A549 (cell line): Measurements from ENCODE around the gene ESPNL. TPM values are rescaled to one million over a fixed set of nuclear protein-coding genes. Genes with fewer than 3 reads are reported as not detected.

Experiments used
- ATAC-seq, 2 experiments: fragments of 200-7000 bp in 1 of 2; fragments of >200 bp in 1 of 2; cut with Nextera tagmentation in 1 of 2; cut with Tn5 transposase in 1 of 2; 3 replicates each; pipeline versions ENCODE4 v1.8.0 to v1.9.1; 2018 to 2020; ENCODE audit warnings: mild to moderate bottlenecking in 1 of 2, moderate library complexity in 1 of 2
- CTCF ChIA-PET: fragments of 300-600 bp; sonication (Branson Sonifier 250); formaldehyde crosslinking; extraction: SDS; loops from one replicate; lab custom pipeline; 2021; ENCODE audit warnings: antibody characterized with exemption, inconsistent platforms; lab: Yijun Ruan, JAX
- POLR2A ChIA-PET: fragments of 350-600 bp; formaldehyde crosslinking; extraction: SDS; loops from one replicate; lab custom pipeline; 2021; ENCODE audit warnings: antibody characterized with exemption, inconsistent platforms; lab: Yijun Ruan, JAX
- DNase-seq, 2 experiments: peaks; one replicate each; pipeline versions ENCODE4 v3.0.0 to v3.0.0-alpha.2; 2011 to 2016; ENCODE audit warnings: low read depth in 1 of 2, low spot score in 1 of 2
- FAIRE-seq: peaks from 2 replicates; lab custom pipeline; 2011; peaks lifted over from hg19 to GRCh38; lab: Jason Lieb, UNC
- H3K27ac ChIP-seq, 2 experiments: fragments of >200 bp; sonication (Bioruptor Twin); formaldehyde crosslinking; 3 replicates each; pipeline ENCODE4 v1.5.1; 2016 to 2017
- H3K4me1 ChIP-seq: fragments of >200 bp; sonication (Bioruptor Twin); formaldehyde crosslinking; 3 replicates; pipeline ENCODE4 v1.6.1; 2016
- H3K4me2 ChIP-seq: fragments of >200 bp; sonication (Bioruptor Twin); formaldehyde crosslinking; 3 replicates; pipeline ENCODE4 v1.6.1; 2016
- H3K4me3 ChIP-seq: fragments of >200 bp; sonication (Bioruptor Twin); formaldehyde crosslinking; 3 replicates; pipeline ENCODE4 v1.5.1; 2016
- H3K9me3 ChIP-seq: fragments of >200 bp; sonication (Bioruptor Twin); formaldehyde crosslinking; 3 replicates; pipeline ENCODE4 v1.6.1; 2016
- BHLHE40 ChIP-seq: IDR thresholded peaks from 2 replicates; pipeline ENCODE4 v1.6.1; 2012; ENCODE audit warnings: low read depth, low read length, inconsistent platforms
- CHD2 ChIP-seq: fragments of 150-350 bp; IDR thresholded peaks from 2 replicates; pipeline ENCODE4 v1.6.1; 2014; ENCODE audit warnings: low read length; ENCODE audit not compliant: partially characterized antibody
- CHD4 ChIP-seq: fragments of 200-600 bp; sonication (generic); IDR thresholded peaks from 2 replicates; pipeline ENCODE4 v1.6.1; 2016; ENCODE audit warnings: antibody characterized with exemption, mild to moderate bottlenecking, borderline replicate concordance
- EHF ChIP-seq: fragments of 250-450 bp; sonication (Bioruptor Pico); IDR thresholded peaks from 2 replicates; pipeline ENCODE4 v1.5.0; 2020; ENCODE audit warnings: mild to moderate bottlenecking
- EP300 ChIP-seq, 2 experiments: fragments of >200 bp; sonication (Bioruptor Twin); formaldehyde crosslinking; IDR thresholded peaks; 2 replicates in 1 of 2; 3 replicates in 1 of 2; pipeline ENCODE4 v1.6.1; 2016 to 2017
- FOSB ChIP-seq: fragments of 250-450 bp; sonication (Bioruptor Pico); IDR thresholded peaks from 2 replicates; pipeline ENCODE4 v1.5.0; 2020; ENCODE audit warnings: mild to moderate bottlenecking, moderate library complexity
- FOSL2 ChIP-seq, 2 experiments: fragments of 450-650 bp in 1 of 2; fragments of >200 bp in 1 of 2; sonication (Bioruptor Twin) in 1 of 2; formaldehyde crosslinking; IDR thresholded peaks; 2 replicates each; pipeline versions ENCODE4 v1.5.0 to v1.6.1; 2016 to 2020; ENCODE audit warnings: mild to moderate bottlenecking in 1 of 2, moderate library complexity in 1 of 2
- HES2 ChIP-seq: fragments of >200 bp; sonication (Bioruptor Twin); formaldehyde crosslinking; IDR thresholded peaks from 2 replicates; pipeline ENCODE4 v1.6.1; 2016
- HOXB13 ChIP-seq: fragments of 250-450 bp; sonication (Bioruptor Pico); IDR thresholded peaks from 2 replicates; pipeline ENCODE4 v1.5.0; 2020; ENCODE audit warnings: low read depth, mild to moderate bottlenecking, moderate library complexity
- HOXB5 ChIP-seq: fragments of 250-450 bp; sonication (Bioruptor Pico); IDR thresholded peaks from 2 replicates; pipeline ENCODE4 v1.5.0; 2020; ENCODE audit warnings: mild to moderate bottlenecking, moderate library complexity
- JUNB ChIP-seq: fragments of >200 bp; sonication (Bioruptor Twin); formaldehyde crosslinking; IDR thresholded peaks from 2 replicates; pipeline ENCODE4 v1.6.1; 2016
- KDM5A ChIP-seq: fragments of 200-600 bp; sonication (generic); IDR thresholded peaks from 2 replicates; pipeline ENCODE4 v1.6.1; 2016; ENCODE audit warnings: antibody characterized with exemption, mild to moderate bottlenecking
- MAFK ChIP-seq: fragments of 450-650 bp; IDR thresholded peaks from 2 replicates; pipeline ENCODE4 v1.6.1; 2014; ENCODE audit not compliant: partially characterized antibody
- MYC ChIP-seq: IDR thresholded peaks from 2 replicates; pipeline ENCODE4 v1.6.1; 2012; ENCODE audit warnings: mild to moderate bottlenecking, inconsistent platforms, low read length, improper control_type of control experiment, borderline replicate concordance
- NFE2L2 ChIP-seq: fragments of 150-350 bp; conservative IDR thresholded peaks from 2 replicates; pipeline ENCODE4 v1.6.1; 2014; ENCODE audit warnings: low read length
- NPAS2 ChIP-seq: fragments of 250-450 bp; sonication (Bioruptor Pico); IDR thresholded peaks from 2 replicates; pipeline ENCODE4 v1.8.0; 2022; ENCODE audit warnings: mild to moderate bottlenecking, moderate library complexity, borderline replicate concordance
- NR3C1 ChIP-seq: fragments of >200 bp; sonication (Bioruptor Twin); formaldehyde crosslinking; IDR thresholded peaks from 3 replicates; pipeline ENCODE4 v1.6.1; 2017
- RARB ChIP-seq: fragments of 250-450 bp; sonication (Bioruptor Pico); IDR thresholded peaks from 2 replicates; pipeline ENCODE4 v1.8.0; 2021; ENCODE audit warnings: mild to moderate bottlenecking, moderate library complexity
- TP53 ChIP-seq: fragments of 250-450 bp; sonication (Bioruptor Pico); IDR thresholded peaks from 2 replicates; pipeline ENCODE4 v1.5.0; 2021; ENCODE audit warnings: mild to moderate bottlenecking, moderate library complexity
- ZC3H11A ChIP-seq: fragments of 450-650 bp; IDR thresholded peaks from 2 replicates; pipeline ENCODE4 v1.6.1; 2014; ENCODE audit warnings: antibody characterized with exemption, mild to moderate bottlenecking
- ZFP36 ChIP-seq: fragments of 450-650 bp; IDR thresholded peaks from 2 replicates; pipeline ENCODE4 v1.6.1; 2014; ENCODE audit warnings: borderline replicate concordance; ENCODE audit not compliant: partially characterized antibody
- ZSCAN20 ChIP-seq: fragments of 250-450 bp; sonication (Bioruptor Pico); IDR thresholded peaks from 2 replicates; pipeline ENCODE4 v1.8.0; 2022; ENCODE audit warnings: mild to moderate bottlenecking, moderate library complexity
- WGBS: methylation state at CpG from one replicate; pipeline ENCODE4 v1.1.6; 2017; ENCODE audit errors: missing lambda C conversion rate; 5-methylcytosine and 5-hydroxymethylcytosine counted together
- polyA plus RNA-seq, 4 experiments: library from polyadenylated mRNA; depleted of rRNA in 3 of 4; stranded (reverse); fragments of >200 nt; fragmentation: RNase III in 1 of 4; extraction: RNeasy Plus Mini Kit Qiagen cat#74134 plus additional on column Dnase treatment in 1 of 4; gene quantifications; 2 replicates in 3 of 4; 3 replicates in 1 of 4; pipeline ENCODE4 v1.2.3, GENCODE V29; 2011 to 2017
- TF ChIP-seq, protein P1 (sequence below): IDR thresholded peaks from 2 replicates; pipeline ENCODE4 v1.6.1; 2012
- TF ChIP-seq, protein P2 (sequence below): fragments of 150-350 bp; IDR thresholded peaks from 2 replicates; pipeline ENCODE4 v1.6.1; 2014; ENCODE audit warnings: low read depth, mild to moderate bottlenecking, low read length

Gene ESPNL
- polyA plus RNA-seq, 2 of the 4 experiments (the other 2 are of a cell fraction): 0.04 to 0.22 TPM

DNA sequence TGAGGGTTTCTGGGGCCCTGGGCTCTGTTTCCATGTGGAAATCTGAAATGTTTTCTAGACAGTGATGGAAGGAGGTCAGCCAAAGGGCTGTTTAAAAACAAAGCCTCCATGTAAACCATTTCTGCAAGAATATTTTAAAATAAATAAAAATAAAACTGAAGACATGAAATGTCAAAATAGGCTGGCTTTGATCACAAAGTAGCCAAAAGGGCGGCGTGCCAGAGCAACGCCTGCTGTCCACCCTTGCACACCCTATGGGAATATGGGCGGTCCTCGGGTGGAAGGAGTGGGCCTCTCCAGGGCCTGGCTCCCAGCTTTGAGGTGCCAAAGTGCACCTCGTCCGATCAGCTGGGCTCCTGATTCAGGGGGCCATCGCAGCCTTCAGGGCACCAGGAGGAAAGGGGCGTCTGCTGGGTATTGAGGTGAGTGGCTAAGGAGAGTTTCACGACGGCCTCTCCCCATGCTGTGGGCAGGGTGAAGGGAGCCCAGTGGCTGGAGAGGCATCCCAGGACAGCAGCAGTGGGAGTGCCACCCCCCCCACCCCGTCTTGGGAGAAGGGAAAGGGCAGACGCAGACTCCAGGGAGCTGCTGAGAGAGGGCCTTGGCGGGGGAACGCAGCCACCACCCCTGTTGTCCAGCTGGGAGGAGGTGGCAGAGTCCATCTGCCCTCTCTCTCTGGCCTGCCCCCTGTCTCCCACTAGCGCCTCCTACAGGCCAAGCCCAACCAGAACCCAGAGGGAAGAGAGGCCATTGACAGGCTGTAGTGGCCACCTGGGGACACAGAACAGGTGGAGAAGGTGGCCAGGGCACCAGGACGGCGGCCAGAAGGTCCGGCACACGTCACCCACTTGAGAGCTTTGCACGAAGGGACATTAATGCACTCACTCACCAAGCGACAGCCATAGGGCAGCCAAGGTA is 52.9 kb downstream of the ESPNL start:
- CTCF ChIA-PET: interaction anchor here (0.9 to 2.9 kb wide), 5 partner anchors 10 to 295 kb away, joined by 3 to 13 read pairs (median 3); partner anchors contain the start of gene KLHL30

DNA sequence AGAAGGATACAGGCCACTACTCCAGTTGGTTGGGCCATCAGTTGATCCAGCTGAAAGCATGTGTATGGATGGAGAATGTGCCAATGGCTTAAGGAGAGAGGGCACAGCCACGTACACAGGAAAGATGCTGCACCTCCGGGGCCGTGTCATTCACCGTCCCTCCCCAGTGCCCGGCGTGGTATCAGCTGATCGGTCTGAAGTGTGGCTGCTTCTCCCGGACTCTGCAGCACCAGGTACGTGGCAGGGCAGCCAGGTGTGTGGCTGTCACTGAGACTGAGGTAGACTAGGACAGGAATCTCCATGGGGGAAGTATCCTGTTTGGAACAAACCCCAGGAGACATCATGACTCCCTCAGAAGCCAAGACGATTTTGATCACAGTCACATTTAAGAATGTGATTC is 54.4 kb downstream of the ESPNL start:
- Histone ChIP-seq H3K4me3 (no peak overlapping the region), H3K27ac (no peak overlapping the region), H3K4me2 (no peak overlapping the region), H3K4me1 (peaks cover 3% of the 10 kb centered on the region; the same call in 2 of the 3 replicates), H3K9me3 (no peaks in the 10 kb centered on the region)
- no peak for TF ChIP-seq TP53 (CRISPR knock-in tag)
- TF ChIP-seq RARB (CRISPR knock-in tag): no peak
- TF ChIP-seq, protein P1, sequence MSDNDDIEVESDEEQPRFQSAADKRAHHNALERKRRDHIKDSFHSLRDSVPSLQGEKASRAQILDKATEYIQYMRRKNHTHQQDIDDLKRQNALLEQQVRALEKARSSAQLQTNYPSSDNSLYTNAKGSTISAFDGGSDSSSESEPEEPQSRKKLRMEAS: no peak
- TF ChIP-seq ZC3H11A: no peak
- no peak for TF ChIP-seq HES2
- POLR2A ChIA-PET: no interaction called here
- WGBS: 84% methylated on average over 10 of the region's 10 CpGs
- FAIRE-seq (no peak), DNase-seq (no peak), ATAC-seq (no peak)
- CTCF ChIA-PET: no interaction called here

More for the DNA sequence above, 52.9 kb downstream of the ESPNL start:
- Histone ChIP-seq H3K9me3 (no peaks in the 10 kb centered on the region), H3K4me2 (no peak overlapping the region), H3K4me1 (no peaks in the 10 kb centered on the region), H3K4me3 (no peak overlapping the region), H3K27ac (no peak overlapping the region)
- 67% methylated on average over 21 of the region's 22 CpGs for WGBS
- ATAC-seq (no peak), DNase-seq (no peak), FAIRE-seq (no peak)
- TF ChIP-seq MAFK (no peak), NR3C1 (no peak), FOSB (CRISPR knock-in tag) (no peak), HOXB5 (CRISPR knock-in tag) (no peak), CHD4 (no peak), EP300 (IDR thresholded peaks at IDR 0.05) (no peak), ZFP36 (no peak), CHD2 (no peak), ZC3H11A (no peak), NFE2L2 (no peak), BHLHE40 (no peak), HOXB13 (CRISPR knock-in tag) (no peak), MYC (no peak), EHF (CRISPR knock-in tag) (no peak), ZSCAN20 (CRISPR knock-in tag) (no peak), KDM5A (no peak), NPAS2 (CRISPR knock-in tag) (no peak), FOSL2 (IDR thresholded peaks at IDR 0.05) (no peak), FOSL2 (CRISPR knock-in tag; IDR thresholded peaks at IDR 0.05) (no peak), JUNB (no peak)
- TF ChIP-seq, protein P2, sequence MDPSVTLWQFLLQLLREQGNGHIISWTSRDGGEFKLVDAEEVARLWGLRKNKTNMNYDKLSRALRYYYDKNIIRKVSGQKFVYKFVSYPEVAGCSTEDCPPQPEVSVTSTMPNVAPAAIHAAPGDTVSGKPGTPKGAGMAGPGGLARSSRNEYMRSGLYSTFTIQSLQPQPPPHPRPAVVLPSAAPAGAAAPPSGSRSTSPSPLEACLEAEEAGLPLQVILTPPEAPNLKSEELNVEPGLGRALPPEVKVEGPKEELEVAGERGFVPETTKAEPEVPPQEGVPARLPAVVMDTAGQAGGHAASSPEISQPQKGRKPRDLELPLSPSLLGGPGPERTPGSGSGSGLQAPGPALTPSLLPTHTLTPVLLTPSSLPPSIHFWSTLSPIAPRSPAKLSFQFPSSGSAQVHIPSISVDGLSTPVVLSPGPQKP: no peak
- POLR2A ChIA-PET: no interaction called here
